Endothelial cell of hepatic sinusoid (primary cell): ENCODE measurements around the gene MCM3AP.

Experiments
- in situ Hi-C: cut with HindIII; loops from 2 replicates; pipeline ENCODE4 v1.10.0; 2017; ENCODE audit warnings: low sequenced_read_pairs

The MCM3AP gene

GRCh38 chr21:46284077-46284644 is 1.2 kb downstream of the MCM3AP start:
- in situ Hi-C loops, result no loop called here

DNA sequence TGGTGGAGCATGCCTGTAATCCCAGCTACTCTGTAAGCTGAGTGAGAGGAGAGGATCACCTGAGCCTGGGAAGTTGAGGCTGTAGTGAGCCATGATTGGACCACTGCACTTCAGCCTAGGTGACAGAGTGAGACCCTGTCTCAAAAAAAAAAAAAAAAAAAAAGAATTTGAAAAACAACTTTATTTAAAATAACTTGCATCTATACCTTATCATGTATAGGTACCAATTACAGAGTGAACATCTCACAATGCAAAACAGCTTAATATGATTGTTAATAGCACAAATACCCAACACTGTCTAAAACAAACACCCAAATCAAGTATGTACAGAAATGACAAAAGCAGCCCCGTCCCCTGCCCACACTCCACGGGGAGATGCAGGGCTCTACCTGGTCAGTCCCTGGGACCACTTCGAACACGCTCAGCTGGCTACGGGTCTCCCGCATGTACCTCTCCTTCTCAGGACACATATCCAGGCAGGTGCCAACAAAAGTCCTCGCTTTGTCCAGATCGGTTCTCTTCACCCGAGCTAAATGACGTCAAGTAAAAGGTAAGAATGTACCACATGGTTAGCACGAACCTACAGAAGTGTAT is 10.5 kb downstream of the MCM3AP start:
- in situ Hi-C loops, result no loop called here

- in situ Hi-C loops, result no loop called here
Observed at GRCh38 chr21:46273341-46273740, 12.1 kb downstream of the MCM3AP start.

- in situ Hi-C loops, result no loop called here
Observed at GRCh38 chr21:46269466-46269865, 15.9 kb downstream of the MCM3AP start.

DNA sequence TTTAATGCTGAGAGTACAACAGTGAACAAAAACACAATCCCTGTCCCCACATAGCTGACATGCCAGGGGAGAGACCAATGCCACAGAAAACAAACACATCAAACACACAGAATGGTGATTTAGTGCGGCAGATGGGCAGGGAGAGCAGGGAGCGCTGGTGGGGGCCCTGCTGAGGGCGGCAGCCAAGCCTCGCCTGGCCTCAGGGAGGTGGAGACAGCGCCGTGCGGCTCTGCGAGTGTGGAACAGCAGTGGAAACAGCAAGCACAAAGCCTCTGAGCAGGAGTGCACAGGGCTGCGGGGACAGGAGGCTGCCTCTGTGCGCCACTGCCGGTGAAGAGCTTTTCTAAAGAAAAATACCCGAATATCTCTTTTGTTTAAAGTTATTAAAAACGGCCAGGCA is 17.0 kb downstream of the MCM3AP start:
- in situ Hi-C loops, result no loop called here

- in situ Hi-C loops, result no loop called here
Observed at GRCh38 chr21:46266946-46267345, 18.5 kb downstream of the MCM3AP start.

- in situ Hi-C loops, result no loop called here
Observed at GRCh38 chr21:46265736-46266525, 19.5 kb downstream of the MCM3AP start.

- in situ Hi-C loops, result no loop called here
Observed at GRCh38 chr21:46264690-46265144, 20.7 kb downstream of the MCM3AP start.

DNA sequence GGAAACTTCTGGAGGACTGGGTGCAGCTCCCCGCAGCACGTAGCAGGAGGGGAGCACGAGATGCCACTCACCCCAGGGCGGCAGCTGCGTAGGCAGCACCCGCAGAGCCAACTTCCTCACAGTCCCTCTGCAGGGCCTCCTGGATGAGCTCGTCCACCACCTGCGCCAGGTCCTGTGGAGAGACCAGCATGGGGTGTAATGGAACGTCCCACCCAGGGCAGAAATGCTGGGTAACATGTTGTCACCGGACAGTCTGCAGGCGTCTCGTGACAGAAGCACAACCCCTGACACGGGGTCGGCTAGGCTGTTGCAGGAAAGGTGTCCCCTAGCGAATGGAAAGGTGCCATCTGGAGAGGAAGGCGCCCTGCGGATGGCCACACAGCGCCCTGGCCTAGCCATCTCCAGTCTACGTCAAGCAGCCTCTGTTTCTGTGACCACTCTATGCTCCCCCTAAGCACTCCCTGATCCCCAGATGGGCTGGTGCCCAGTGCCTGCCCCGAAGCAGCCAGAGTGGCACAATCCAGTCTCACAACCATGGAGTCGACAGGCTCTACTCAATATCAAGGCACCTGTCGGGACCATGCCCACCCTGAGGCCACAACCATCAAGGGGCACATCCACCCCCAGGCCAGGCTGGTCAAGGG is 21.2 kb downstream of the MCM3AP start:
- in situ Hi-C loops, result no loop called here

- in situ Hi-C loops, result no loop called here
Observed at GRCh38 chr21:46256501-46256994, 28.9 kb downstream of the MCM3AP start.

DNA sequence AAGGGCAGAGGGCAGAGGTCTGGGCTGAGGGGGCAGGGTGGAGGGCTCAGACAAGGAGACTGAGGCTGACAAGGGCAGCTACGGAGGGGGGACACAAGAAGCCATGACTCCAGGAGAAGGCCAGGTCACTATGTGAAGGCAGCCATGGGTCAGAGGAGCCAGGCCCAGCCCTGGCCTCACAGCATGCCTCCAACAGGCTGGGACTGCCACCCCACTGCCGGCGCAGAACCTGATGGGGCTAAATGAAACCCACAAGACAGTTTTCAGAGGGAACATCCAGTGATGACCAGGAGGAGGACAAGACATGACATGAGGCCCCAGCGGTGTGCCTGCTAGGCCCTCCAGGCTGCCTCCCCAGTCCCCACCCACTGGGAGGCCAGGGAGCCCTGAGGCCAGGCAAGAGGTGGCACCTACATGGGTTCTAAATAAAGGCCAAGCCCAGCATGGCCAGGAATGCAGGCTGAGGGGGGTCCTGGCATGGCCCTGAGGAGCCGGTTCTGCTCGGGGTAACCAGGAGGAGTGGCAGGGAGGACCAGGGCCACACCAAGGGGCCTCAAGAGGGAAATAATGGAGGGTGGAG is 29.6 kb downstream of the MCM3AP start:
- in situ Hi-C loops, result no loop called here

- in situ Hi-C loops, result no loop called here
Observed at GRCh38 chr21:46255166-46255565, 30.2 kb downstream of the MCM3AP start.

GRCh38 chr21:46254208-46254975 is 31.0 kb downstream of the MCM3AP start:
- in situ Hi-C loops, result no loop called here

- in situ Hi-C loops, result no loop called here
Observed at GRCh38 chr21:46253610-46254124, 31.7 kb downstream of the MCM3AP start.

- in situ Hi-C loops, result no loop called here
Observed at GRCh38 chr21:46252840-46253239, 32.6 kb downstream of the MCM3AP start.

DNA sequence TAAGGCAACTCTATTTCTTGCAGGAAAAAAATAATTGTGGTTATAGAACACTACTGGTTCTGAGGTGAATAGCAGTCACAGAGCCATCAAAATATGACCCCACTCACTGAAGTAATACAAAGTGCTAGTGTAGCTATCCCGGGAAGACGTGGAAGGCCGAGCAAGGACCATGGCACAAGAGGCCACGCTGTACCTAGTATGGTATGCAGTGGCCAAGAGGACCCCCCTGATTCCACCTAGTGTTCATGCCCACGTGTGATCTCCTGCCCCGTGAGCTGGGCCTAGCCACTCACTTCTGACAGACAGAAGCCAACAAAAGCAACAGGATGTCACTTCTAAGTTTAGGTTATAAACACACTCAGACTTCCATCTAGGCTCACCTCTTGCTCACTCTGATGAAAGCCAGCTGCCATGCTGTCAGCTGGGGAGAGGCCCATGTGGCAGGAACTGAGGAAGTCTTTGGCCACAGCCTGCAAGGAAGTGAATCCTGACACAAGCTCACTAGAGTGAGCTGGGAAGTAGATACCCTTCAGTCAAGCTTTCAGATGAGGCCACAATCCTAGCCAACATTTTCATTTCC is 35.2 kb downstream of the MCM3AP start:
- in situ Hi-C loops, result no loop called here

DNA sequence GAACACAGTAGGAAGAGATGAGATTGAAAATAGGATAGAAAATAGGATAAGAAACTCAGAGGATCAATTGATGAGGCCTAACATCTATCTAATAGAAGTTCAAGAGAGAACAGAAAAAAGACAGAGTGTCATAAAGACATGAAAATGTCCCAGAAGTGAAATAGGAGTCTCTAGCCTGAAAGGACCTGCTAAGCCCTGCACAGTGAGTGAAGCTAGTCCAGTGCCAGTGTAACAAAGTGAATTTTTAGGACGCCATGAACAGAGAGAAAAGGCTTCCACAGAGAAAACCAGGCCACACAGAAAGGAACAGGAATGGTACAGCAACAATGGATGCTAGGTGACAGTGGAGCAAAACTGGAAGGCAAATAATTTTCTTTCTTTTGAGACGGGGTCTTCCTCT is 36.6 kb downstream of the MCM3AP start:
- in situ Hi-C loops, result no loop called here

- in situ Hi-C loops, result no loop called here
Observed at GRCh38 chr21:46248422-46248782, 37.0 kb downstream of the MCM3AP start.

DNA sequence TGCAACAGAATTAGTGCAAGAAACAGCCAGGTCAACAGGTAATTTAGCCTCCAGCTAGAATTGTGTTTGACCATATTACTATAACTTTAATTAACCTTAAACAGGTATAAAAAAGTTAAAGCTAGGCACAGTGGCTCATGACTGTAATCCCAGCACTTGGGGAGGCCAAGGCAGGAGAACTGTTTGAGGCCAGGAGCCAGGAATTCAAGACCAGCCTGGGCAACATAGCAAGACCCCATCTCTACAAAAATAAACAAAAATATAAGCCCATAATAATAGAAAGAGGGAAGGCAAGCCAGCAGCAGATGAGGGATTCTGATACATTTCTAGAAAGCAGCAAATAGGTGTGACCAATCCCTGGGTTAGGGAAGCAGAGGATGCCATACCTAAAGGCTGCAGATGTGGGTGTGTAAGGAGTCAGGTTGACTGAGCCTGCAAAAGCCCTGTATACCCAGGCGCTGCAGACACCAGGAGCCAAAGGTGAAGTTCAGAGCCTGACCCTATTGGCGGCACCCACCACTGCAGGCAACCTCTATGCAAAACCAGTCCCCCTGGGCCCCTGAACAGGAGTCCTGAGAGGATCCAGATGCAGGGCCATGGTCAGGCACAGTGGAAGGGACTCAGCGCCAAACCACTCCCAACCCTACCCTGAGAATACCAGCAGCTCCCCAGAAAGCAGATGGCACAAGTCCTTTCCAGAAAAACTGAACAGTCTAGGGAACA is 37.6 kb downstream of the MCM3AP start:
- in situ Hi-C loops, result no loop called here
